K562 (cell line): ENCODE data around the gene KCND1. TPM values are rescaled to one million over a fixed set of nuclear protein-coding genes. Genes with fewer than 3 reads are reported as not detected.

Source experiments
- C11orf30 ChIP-seq: fragments of 450-650 bp; IDR thresholded peaks from 2 replicates; pipeline ENCODE4 v1.6.1; 2016; ENCODE audit warnings: low read depth, mild to moderate bottlenecking
- CBFA2T2 ChIP-seq: fragments of 450-650 bp; conservative IDR thresholded peaks from 2 replicates; pipeline ENCODE4 v1.6.1; 2017; ENCODE audit warnings: mild to moderate bottlenecking
- GATAD2B ChIP-seq: fragments of 450-650 bp; IDR thresholded peaks from 2 replicates; pipeline ENCODE4 v1.6.1; 2017; ENCODE audit warnings: mild to moderate bottlenecking, borderline replicate concordance
- HMGN3 ChIP-seq: IDR thresholded peaks from 2 replicates; pipeline ENCODE4 v1.6.1; 2011; ENCODE audit warnings: borderline replicate concordance, low read depth, mild to moderate bottlenecking, mixed read lengths, low read length; ENCODE audit not compliant: insufficient read length; ENCODE audit errors: extremely low read depth
- L3MBTL2 ChIP-seq: fragments of 450-650 bp; IDR thresholded peaks from 2 replicates; pipeline ENCODE4 v1.6.1; 2016; ENCODE audit warnings: mild to moderate bottlenecking, moderate library complexity
- MCM3 ChIP-seq: fragments of 450-650 bp; IDR thresholded peaks from 2 replicates; pipeline ENCODE4 v1.6.1; 2016
- MEIS2 ChIP-seq: fragments of 450-650 bp; IDR thresholded peaks from 2 replicates; pipeline ENCODE4 v1.6.1; 2014; ENCODE audit warnings: mild to moderate bottlenecking; ENCODE audit not compliant: partially characterized antibody
- MYC ChIP-seq, 2 experiments: fragments of 250-450 bp in 1 of 2; sonication (Bioruptor Pico) in 1 of 2; IDR thresholded peaks; 2 replicates each; pipeline versions ENCODE4 v1.5.1 to v1.6.1; 2012 to 2021; ENCODE audit warnings: low read depth in 2 of 2, borderline replicate concordance in 1 of 2, improper control_type of control experiment in 1 of 2, low read length in 1 of 2, mild to moderate bottlenecking in 1 of 2, moderate library complexity in 1 of 2
- MYNN ChIP-seq, 2 experiments: sonication (generic); formaldehyde crosslinking in 1 of 2; IDR thresholded peaks; 2 replicates each; pipeline versions ENCODE4 v1.5.0 to v1.6.1; 2016 to 2020; ENCODE audit warnings: antibody characterized with exemption in 1 of 2, missing genetic modification reagents in 1 of 2
- NCOA1 ChIP-seq: fragments of 450-650 bp; IDR thresholded peaks from 2 replicates; pipeline ENCODE4 v1.6.1; 2016; ENCODE audit warnings: low read depth
- NFXL1 ChIP-seq: fragments of 450-650 bp; formaldehyde crosslinking; IDR thresholded peaks from 2 replicates; pipeline ENCODE4 v1.4.0; 2021; ENCODE audit warnings: mild to moderate bottlenecking
- POLR3G ChIP-seq: IDR thresholded peaks from 2 replicates; pipeline ENCODE4 v1.6.1; 2011; ENCODE audit not compliant: insufficient read length, insufficient replicate concordance; ENCODE audit errors: extremely low read depth
- RAD51 ChIP-seq: fragments of 450-650 bp; IDR thresholded peaks from 2 replicates; pipeline ENCODE4 v1.7.1; 2016; ENCODE audit warnings: low read depth, mild to moderate bottlenecking, borderline replicate concordance
- RBM14 ChIP-seq: fragments of 200-400 bp; formaldehyde crosslinking; IDR thresholded peaks from 2 replicates; pipeline ENCODE4 v1.6.1; 2018; ENCODE audit warnings: low read depth, mild to moderate bottlenecking, low read length, moderate library complexity, borderline replicate concordance; ENCODE audit not compliant: insufficient read depth
- SOX6 ChIP-seq: fragments of 450-650 bp; IDR thresholded peaks from 2 replicates; pipeline ENCODE4 v1.6.1; 2014; ENCODE audit warnings: mild to moderate bottlenecking
- ZNF24 ChIP-seq: fragments of 450-650 bp; IDR thresholded peaks from 2 replicates; pipeline ENCODE4 v1.6.1; 2016
- ZNF3 ChIP-seq: fragments of 250-450 bp; sonication (Bioruptor Pico); IDR thresholded peaks from 2 replicates; pipeline ENCODE4 v1.5.0; 2021; ENCODE audit warnings: mild to moderate bottlenecking, moderate library complexity
- ZNF699 ChIP-seq: fragments of 250-450 bp; sonication (Bioruptor Pico); IDR thresholded peaks from 2 replicates; pipeline ENCODE4 v1.8.0; 2021; ENCODE audit warnings: mild to moderate bottlenecking, moderate library complexity; ENCODE audit not compliant: insufficient replicate concordance
- polyA plus RNA-seq, 8 experiments: library from polyadenylated mRNA; depleted of rRNA in 4 of 8; stranded (reverse) in 5 of 8; unstranded in 3 of 8; fragments of >200 nt; fragmentation: Nextera tagmentation in 2 of 8; fragmentation: Illumina TruSeq in 1 of 8; extraction: Ambion mirVana in 2 of 8; extraction: Trizol in 1 of 8; gene quantifications; 2 replicates each; pipeline versions ENCODE4 v1.2.1 to v1.2.3, GENCODE V29; 2011 to 2014; ENCODE audit warnings: inconsistent platforms in 1 of 8, missing spikeins in 1 of 8
- total RNA-seq, 7 experiments: library from RNA; depleted of rRNA in 6 of 7; stranded (reverse); fragments of >200 nt in 6 of 7; fragmentation: Illumina TruSeq in 2 of 7; extraction: Trizol in 2 of 7; gene quantifications; 2 replicates each; pipeline versions ENCODE4 v1.2.1 to v1.2.3, GENCODE V29; 2011 to 2021; ENCODE audit warnings: low replicate concordance in 1 of 7
- TF ChIP-seq, protein P1 (sequence below), 3 experiments: fragments of 200-800 bp in 1 of 3; fragments of 250-450 bp in 1 of 3; fragments of 450-650 bp in 1 of 3; sonication (Bioruptor Pico) in 1 of 3; sonication (Bioruptor generic) in 1 of 3; formaldehyde crosslinking in 1 of 3; IDR thresholded peaks; 2 replicates each; pipeline versions ENCODE4 v1.6.1 to v1.8.0; 2016 to 2022; ENCODE audit warnings: mild to moderate bottlenecking in 2 of 3, missing genetic modification characterization in 2 of 3, missing compliant biosample characterization in 1 of 3, moderate library complexity in 1 of 3
- TF ChIP-seq, protein P2 (sequence below), 2 experiments: fragments of 450-650 bp; IDR thresholded peaks; 2 replicates each; pipeline ENCODE4 v1.6.1; 2016
- TF ChIP-seq, protein P3 (sequence below): fragments of 450-650 bp; IDR thresholded peaks from 2 replicates; pipeline ENCODE4 v1.7.1; 2018; ENCODE audit warnings: mild to moderate bottlenecking, low read depth; ENCODE audit not compliant: partially characterized antibody

KCND1 gene
- total and polyA plus RNA-seq, 9 of the 15 experiments (the other 6 are each of a cell fraction or from before 2014, with no cell fraction given) = 0.06 to 0.83 (median 0.39) TPM; not detected in 1

GRCh38 chrX:48940404-48940955 is 31.2 kb downstream of the KCND1 start (continued):
- TF ChIP-seq, protein P1, sequence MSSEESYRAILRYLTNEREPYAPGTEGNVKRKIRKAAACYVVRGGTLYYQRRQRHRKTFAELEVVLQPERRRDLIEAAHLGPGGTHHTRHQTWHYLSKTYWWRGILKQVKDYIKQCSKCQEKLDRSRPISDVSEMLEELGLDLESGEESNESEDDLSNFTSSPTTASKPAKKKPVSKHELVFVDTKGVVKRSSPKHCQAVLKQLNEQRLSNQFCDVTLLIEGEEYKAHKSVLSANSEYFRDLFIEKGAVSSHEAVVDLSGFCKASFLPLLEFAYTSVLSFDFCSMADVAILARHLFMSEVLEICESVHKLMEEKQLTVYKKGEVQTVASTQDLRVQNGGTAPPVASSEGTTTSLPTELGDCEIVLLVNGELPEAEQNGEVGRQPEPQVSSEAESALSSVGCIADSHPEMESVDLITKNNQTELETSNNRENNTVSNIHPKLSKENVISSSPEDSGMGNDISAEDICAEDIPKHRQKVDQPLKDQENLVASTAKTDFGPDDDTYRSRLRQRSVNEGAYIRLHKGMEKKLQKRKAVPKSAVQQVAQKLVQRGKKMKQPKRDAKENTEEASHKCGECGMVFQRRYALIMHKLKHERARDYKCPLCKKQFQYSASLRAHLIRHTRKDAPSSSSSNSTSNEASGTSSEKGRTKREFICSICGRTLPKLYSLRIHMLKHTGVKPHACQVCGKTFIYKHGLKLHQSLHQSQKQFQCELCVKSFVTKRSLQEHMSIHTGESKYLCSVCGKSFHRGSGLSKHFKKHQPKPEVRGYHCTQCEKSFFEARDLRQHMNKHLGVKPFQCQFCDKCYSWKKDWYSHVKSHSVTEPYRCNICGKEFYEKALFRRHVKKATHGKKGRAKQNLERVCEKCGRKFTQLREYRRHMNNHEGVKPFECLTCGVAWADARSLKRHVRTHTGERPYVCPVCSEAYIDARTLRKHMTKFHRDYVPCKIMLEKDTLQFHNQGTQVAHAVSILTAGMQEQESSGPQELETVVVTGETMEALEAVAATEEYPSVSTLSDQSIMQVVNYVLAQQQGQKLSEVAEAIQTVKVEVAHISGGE (CRISPR knock-in tag; IDR thresholded peaks at IDR 0.05) = peak in 1 of 3 experiments; percentile 44; a peak in 1 of 6 replicates
- TF ChIP-seq NFXL1 (CRISPR knock-in tag) (no peak), RAD51 (peak; percentile 21; the same call in 1 of the 2 replicates), MYC (IDR thresholded peaks at IDR 0.05; ENCODE audit: low read depth, low read length) (peak; percentile 93), MYC (CRISPR knock-in tag; IDR thresholded peaks at IDR 0.05; ENCODE audit: borderline replicate concordance, low read depth) (peak; percentile 61; the same call in 1 of the 2 replicates), GATAD2B (no peak), MYNN (IDR thresholded peaks at IDR 0.05) (peak; percentile 63; the same call in 1 of the 2 replicates), MYNN (CRISPR knock-in tag; IDR thresholded peaks at IDR 0.05) (no peak), CBFA2T2 (peak; percentile 82), ZNF699 (CRISPR knock-in tag) (no peak), RBM14 (no peak), MEIS2 (no peak), ZNF24 (no peak), POLR3G (no peak), L3MBTL2 (peak; percentile 75), MCM3 (no peak), NCOA1 (peak; percentile 56; the same call in 1 of the 2 replicates), ZNF3 (CRISPR knock-in tag) (no peak), SOX6 (no peak), C11orf30 (peak; percentile 98), HMGN3 (no peak)
- TF ChIP-seq, protein P2, sequence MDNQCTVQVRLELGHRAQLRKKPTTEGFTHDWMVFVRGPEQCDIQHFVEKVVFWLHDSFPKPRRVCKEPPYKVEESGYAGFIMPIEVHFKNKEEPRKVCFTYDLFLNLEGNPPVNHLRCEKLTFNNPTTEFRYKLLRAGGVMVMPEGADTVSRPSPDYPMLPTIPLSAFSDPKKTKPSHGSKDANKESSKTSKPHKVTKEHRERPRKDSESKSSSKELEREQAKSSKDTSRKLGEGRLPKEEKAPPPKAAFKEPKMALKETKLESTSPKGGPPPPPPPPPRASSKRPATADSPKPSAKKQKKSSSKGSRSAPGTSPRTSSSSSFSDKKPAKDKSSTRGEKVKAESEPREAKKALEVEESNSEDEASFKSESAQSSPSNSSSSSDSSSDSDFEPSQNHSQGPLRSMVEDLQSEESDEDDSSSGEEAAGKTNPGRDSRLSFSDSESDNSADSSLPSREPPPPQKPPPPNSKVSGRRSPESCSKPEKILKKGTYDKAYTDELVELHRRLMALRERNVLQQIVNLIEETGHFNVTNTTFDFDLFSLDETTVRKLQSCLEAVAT (IDR thresholded peaks at IDR 0.05) = no peak
- TF ChIP-seq, protein P3, sequence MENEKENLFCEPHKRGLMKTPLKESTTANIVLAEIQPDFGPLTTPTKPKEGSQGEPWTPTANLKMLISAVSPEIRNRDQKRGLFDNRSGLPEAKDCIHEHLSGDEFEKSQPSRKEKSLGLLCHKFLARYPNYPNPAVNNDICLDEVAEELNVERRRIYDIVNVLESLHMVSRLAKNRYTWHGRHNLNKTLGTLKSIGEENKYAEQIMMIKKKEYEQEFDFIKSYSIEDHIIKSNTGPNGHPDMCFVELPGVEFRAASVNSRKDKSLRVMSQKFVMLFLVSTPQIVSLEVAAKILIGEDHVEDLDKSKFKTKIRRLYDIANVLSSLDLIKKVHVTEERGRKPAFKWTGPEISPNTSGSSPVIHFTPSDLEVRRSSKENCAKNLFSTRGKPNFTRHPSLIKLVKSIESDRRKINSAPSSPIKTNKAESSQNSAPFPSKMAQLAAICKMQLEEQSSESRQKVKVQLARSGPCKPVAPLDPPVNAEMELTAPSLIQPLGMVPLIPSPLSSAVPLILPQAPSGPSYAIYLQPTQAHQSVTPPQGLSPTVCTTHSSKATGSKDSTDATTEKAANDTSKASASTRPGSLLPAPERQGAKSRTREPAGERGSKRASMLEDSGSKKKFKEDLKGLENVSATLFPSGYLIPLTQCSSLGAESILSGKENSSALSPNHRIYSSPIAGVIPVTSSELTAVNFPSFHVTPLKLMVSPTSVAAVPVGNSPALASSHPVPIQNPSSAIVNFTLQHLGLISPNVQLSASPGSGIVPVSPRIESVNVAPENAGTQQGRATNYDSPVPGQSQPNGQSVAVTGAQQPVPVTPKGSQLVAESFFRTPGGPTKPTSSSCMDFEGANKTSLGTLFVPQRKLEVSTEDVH = no peak
